H7 (cell line): ENCODE measurements around the gene SELENOI. TPM values are rescaled to one million over a fixed set of nuclear protein-coding genes. Genes with fewer than 3 reads are reported as not detected.
"Not testable (repeated sequence)": the region's sequence is repeated elsewhere in the genome, so short reads cannot be mapped to it uniquely, and the experiment has no call there.

ENCODE experiments used
- DNase-seq: peaks from one replicate; pipeline ENCODE4 v3.0.0; 2012
- H3K27me3 ChIP-seq: 2 replicates; pipeline ENCODE4 v1.6.0; 2011; ENCODE audit warnings: mild to moderate bottlenecking, low read length; ENCODE audit not compliant: control insufficient read depth, insufficient read depth
- H3K36me3 ChIP-seq: replicated peaks from 2 replicates; pipeline ENCODE4 v1.5.1; 2011; ENCODE audit warnings: low read length; ENCODE audit not compliant: control insufficient read depth, insufficient read depth
- H3K4me3 ChIP-seq: 2 replicates; pipeline ENCODE4 v1.5.1; 2011; ENCODE audit warnings: low read depth, mild to moderate bottlenecking, control low read depth, low read length, moderate library complexity; ENCODE audit not compliant: insufficient read depth
- total RNA-seq: library from RNA; depleted of rRNA; stranded (reverse); fragments of >200 nt; shearing (Covaris generic); gene quantifications from 2 replicates; pipeline ENCODE4 v1.2.3, GENCODE V29; 2014

The SELENOI gene
- total RNA-seq, 1 experiment from 2014 or later = 28.4 TPM

- no peaks in the 10 kb centered on the region for H3K36me3 ChIP-seq
- no peak for DNase-seq
- H3K4me3 ChIP-seq = no peak overlapping the region
- no peaks in the 10 kb centered on the region for H3K27me3 ChIP-seq
These were observed 9.2 kb upstream of the SELENOI start for GRCh38 chr2:26336719-26337118.

- no peaks in the 10 kb centered on the region for H3K36me3 ChIP-seq
- no peak for DNase-seq
- no peaks in the 10 kb centered on the region for H3K27me3 ChIP-seq
- H3K4me3 ChIP-seq = no peak overlapping the region
These were observed 8.6 kb upstream of the SELENOI start for GRCh38 chr2:26337298-26337697.

- DNase-seq = no peak
- no peaks in the 10 kb centered on the region for H3K27me3 ChIP-seq
- H3K4me3 ChIP-seq = no peak overlapping the region
- no peaks in the 10 kb centered on the region for H3K36me3 ChIP-seq
These were observed 5.1 kb upstream of the SELENOI start for GRCh38 chr2:26340831-26341230.

GRCh38 chr2:26344581-26345282 is 1.2 kb upstream of the SELENOI start:
- no peaks in the 10 kb centered on the region for H3K36me3 ChIP-seq
- DNase-seq = no peak
- peak overlapping the region; percentile 95 for H3K4me3 ChIP-seq
- no peaks in the 10 kb centered on the region for H3K27me3 ChIP-seq

- no peaks in the 10 kb centered on the region for H3K27me3 ChIP-seq
- no peak for DNase-seq
- peak overlapping the region; percentile 95 for H3K4me3 ChIP-seq
- no peaks in the 10 kb centered on the region for H3K36me3 ChIP-seq
These were observed 729 bp upstream of the SELENOI start for GRCh38 chr2:26345283-26345544.

- peak within 1 kb of the TSS; percentile 95 for H3K4me3 ChIP-seq
- DNase-seq = peak; percentile 52
- no peaks in the 10 kb centered on the region for H3K36me3 ChIP-seq
- H3K27me3 ChIP-seq = no peaks in the 10 kb centered on the region
These were observed 611 bp downstream of the SELENOI start, which contains the start of gene ADGRF3 for GRCh38 chr2:26346454-26347053. Gene ADGRF3 (minus strand): TSS chr2:26346789. CDS start chr2:26346234, 555 bp downstream.

- DNase-seq = no peak
- Histone ChIP-seq H3K27me3 (no peaks in the 10 kb centered on the region), H3K4me3 (peak overlapping the region; percentile 95; the same call in 1 of the 2 replicates), H3K36me3 (no peaks in the 10 kb centered on the region)
These were observed 1.4 kb downstream of the SELENOI start for GRCh38 chr2:26347286-26347865.

GRCh38 chr2:26349690-26350089 is 3.7 kb downstream of the SELENOI start:
- H3K27me3 ChIP-seq = no peaks in the 10 kb centered on the region
- no peaks in the 10 kb centered on the region for H3K36me3 ChIP-seq
- no peak overlapping the region for H3K4me3 ChIP-seq
- no peak for DNase-seq

GRCh38 chr2:26351375-26352090 is 5.6 kb downstream of the SELENOI start:
- Histone ChIP-seq H3K4me3 (no peak overlapping the region), H3K27me3 (no peaks in the 10 kb centered on the region), H3K36me3 (no peaks in the 10 kb centered on the region)
- no peak for DNase-seq

GRCh38 chr2:26352892-26353291 is 6.9 kb downstream of the SELENOI start:
- no peaks in the 10 kb centered on the region for H3K36me3 ChIP-seq
- H3K27me3 ChIP-seq = no peaks in the 10 kb centered on the region
- no peak for DNase-seq
- no peak overlapping the region for H3K4me3 ChIP-seq

GRCh38 chr2:26354469-26354868 is 8.5 kb downstream of the SELENOI start:
- not testable (repeated sequence) for H3K4me3 ChIP-seq, H3K27me3 ChIP-seq, H3K36me3 ChIP-seq, DNase-seq

- peak; percentile 19 for DNase-seq
- Histone ChIP-seq H3K27me3 (no peaks in the 10 kb centered on the region), H3K4me3 (no peak overlapping the region), H3K36me3 (no peaks in the 10 kb centered on the region)
These were observed 9.4 kb downstream of the SELENOI start for GRCh38 chr2:26355038-26355995.

GRCh38 chr2:26356111-26356510 is 10.2 kb downstream of the SELENOI start:
- no peak for DNase-seq
- H3K36me3 ChIP-seq = no peaks in the 10 kb centered on the region

GRCh38 chr2:26356771-26357170 is 10.8 kb downstream of the SELENOI start:
- Histone ChIP-seq H3K27me3 (no peaks in the 10 kb centered on the region), H3K4me3 (no peak overlapping the region), H3K36me3 (no peaks in the 10 kb centered on the region)
- DNase-seq = no peak

More at GRCh38 chr2:26356111-26356510, 10.2 kb downstream of the SELENOI start:
- H3K27me3 ChIP-seq = no peaks in the 10 kb centered on the region
- no peak overlapping the region for H3K4me3 ChIP-seq
